Measurements from ENCODE around the gene SREBF1. TPM values are rescaled to one million over a fixed set of nuclear protein-coding genes. Genes with fewer than 3 reads are reported as not detected.

Gene SREBF1
- total and polyA plus RNA-seq, 2 of the 4 experiments (the other 2 are of a cell fraction), result 3.4 to 20.4 TPM

DNA sequence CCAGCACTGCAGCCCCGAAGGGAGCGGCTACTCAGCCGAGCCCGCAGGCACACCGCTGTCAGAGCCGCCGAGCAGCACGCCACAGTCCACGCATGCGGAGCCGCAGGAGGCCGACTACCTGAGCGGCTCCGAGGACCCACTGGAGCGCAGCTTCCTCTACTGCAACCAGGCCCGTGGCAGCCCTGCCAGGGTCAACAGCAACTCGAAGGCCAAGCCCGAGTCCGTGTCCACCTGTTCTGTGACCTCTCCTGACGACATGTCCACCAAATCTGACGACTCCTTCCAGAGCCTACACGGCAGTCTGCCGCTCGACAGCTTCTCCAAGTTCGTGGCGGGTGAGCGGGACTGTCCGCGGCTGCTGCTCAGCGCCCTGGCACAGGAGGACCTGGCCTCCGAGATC is 42.4 kb downstream of the SREBF1 start:
- Histone ChIP-seq H4K91ac (ENCODE audit: insufficient read depth, low read depth, low read length) (no peak overlapping the region), H2BK20ac (ENCODE audit: low read depth, low read length) (no peak overlapping the region), H3K27me3 (ENCODE audit: control insufficient read depth, insufficient read depth, low read length) (no peaks in the 10 kb centered on the region), H3K4me2 (ENCODE audit: low read depth, low read length) (no peak overlapping the region), H3K4me1 (ENCODE audit: control insufficient read depth, insufficient read depth, low read length) (peaks cover 15% of the 10 kb centered on the region; the same call in 1 of the 2 replicates), H3K27ac (ENCODE audit: insufficient read depth, low read length) (no peak overlapping the region), H3K79me1 (ENCODE audit: low read depth in 1 of 2, low read length in 2 of 2) (peaks cover 16 to 90% of the 10 kb centered on the region in 2 experiments), H3K23ac (ENCODE audit: low read depth, low read length) (no peak overlapping the region), H2AFZ (replicated peaks; ENCODE audit: low read length, poor library complexity) (no peak overlapping the region), H3K14ac (replicated peaks; ENCODE audit: low read depth, low read length) (no peak overlapping the region), H4K8ac (ENCODE audit: low read depth in 2 of 2, low read length in 2 of 2) (no peak overlapping the region), H4K20me1 (ENCODE audit: insufficient read depth, low read length) (peaks cover 76% of the 10 kb centered on the region), H4K5ac (ENCODE audit: low read depth, low read length) (no peak overlapping the region), H3K9me1 (ENCODE audit: insufficient read depth, low read length) (peaks cover 10% of the 10 kb centered on the region; the same call in 1 of the 2 replicates), H2BK5ac (ENCODE audit: low read depth, low read length, poor library complexity, severe bottlenecking) (no peak overlapping the region), H3K4me3 (ENCODE audit: insufficient read depth, low read depth, low read length) (no peak overlapping the region), H2BK120ac (ENCODE audit: low read depth, low read length) (no peak overlapping the region), H3K18ac (ENCODE audit: low read depth, low read length) (no peak overlapping the region), H3K36me3 (ENCODE audit: control insufficient read depth, insufficient read depth, low read length) (peaks cover 59% of the 10 kb centered on the region), H3K56ac (ENCODE audit: extremely low read depth, insufficient read depth, low read length) (no peak overlapping the region), H2AK9ac (replicated peaks; ENCODE audit: low read depth, low read length, poor library complexity) (no peak overlapping the region), H3K4ac (ENCODE audit: low read depth, low read length) (no peak overlapping the region), H2AK5ac (ENCODE audit: low read depth, low read length) (no peak overlapping the region), H2BK15ac (ENCODE audit: low read depth, low read length) (no peak overlapping the region), H3K9me3 (ENCODE audit: control insufficient read depth, insufficient read depth, low read length) (no peaks in the 10 kb centered on the region), H3K9ac (ENCODE audit: low read depth, low read length) (no peak overlapping the region)
- in situ Hi-C loops (cut with MboI; ENCODE audit: low sequenced_read_pairs), result no loop called here
- ChIA-PET CTCF (no interaction called here), POLR2A (ENCODE audit: unreplicated experiment) (interaction anchor here (0.6 kb wide), 1 partner anchor 334 kb away, joined by 3 read pairs; no protein-coding TSS in a partner anchor)
- TF ChIP-seq RAD21 (IDR thresholded peaks at IDR 0.05; ENCODE audit: low read length) (no peak), POLR2A (IDR thresholded peaks at IDR 0.05; ENCODE audit: low read depth, low read length) (no peak), FOS (IDR thresholded peaks at IDR 0.05; ENCODE audit: low read depth, low read length) (no peak), RCOR1 (IDR thresholded peaks at IDR 0.05; ENCODE audit: insufficient replicate concordance, low read length) (no peak), MXI1 (IDR thresholded peaks at IDR 0.05; ENCODE audit: borderline replicate concordance, low read depth, low read length) (no peak), CHD1 (IDR thresholded peaks at IDR 0.05; ENCODE audit: low read depth, low read length) (no peak), CTCF (conservative IDR thresholded peaks at IDR 0.05; ENCODE audit: low read depth, low read length) (no peak)
- TF ChIP-seq, protein P1, sequence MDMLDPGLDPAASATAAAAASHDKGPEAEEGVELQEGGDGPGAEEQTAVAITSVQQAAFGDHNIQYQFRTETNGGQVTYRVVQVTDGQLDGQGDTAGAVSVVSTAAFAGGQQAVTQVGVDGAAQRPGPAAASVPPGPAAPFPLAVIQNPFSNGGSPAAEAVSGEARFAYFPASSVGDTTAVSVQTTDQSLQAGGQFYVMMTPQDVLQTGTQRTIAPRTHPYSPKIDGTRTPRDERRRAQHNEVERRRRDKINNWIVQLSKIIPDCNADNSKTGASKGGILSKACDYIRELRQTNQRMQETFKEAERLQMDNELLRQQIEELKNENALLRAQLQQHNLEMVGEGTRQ (IDR thresholded peaks at IDR 0.05; ENCODE audit: low read depth, low read length), result no peak
- dilution Hi-C loops (cut with HindIII; ENCODE audit: low sequenced_read_pairs, unreplicated experiment), result no loop called here
- ATAC-seq (ENCODE audit: low read depth), result no peak
- BruUV-seq (replicated peaks), result no TSS peak
- intact Hi-C loops (cut with micrococcal nuclease), result no loop called here
- DNase-seq, result no peak
- WGBS, 2 experiments (ENCODE audit: extremely low coverage in 2 of 2, insufficient read length in 1 of 2), result 88% methylated on average over 20 of the region's 31 CpGs; no CpG with 5 or more reads in 1 of the 2 experiments

Data from IMR-90 (cell line).